Measurements from ENCODE around the gene MAPT.

DNA sequence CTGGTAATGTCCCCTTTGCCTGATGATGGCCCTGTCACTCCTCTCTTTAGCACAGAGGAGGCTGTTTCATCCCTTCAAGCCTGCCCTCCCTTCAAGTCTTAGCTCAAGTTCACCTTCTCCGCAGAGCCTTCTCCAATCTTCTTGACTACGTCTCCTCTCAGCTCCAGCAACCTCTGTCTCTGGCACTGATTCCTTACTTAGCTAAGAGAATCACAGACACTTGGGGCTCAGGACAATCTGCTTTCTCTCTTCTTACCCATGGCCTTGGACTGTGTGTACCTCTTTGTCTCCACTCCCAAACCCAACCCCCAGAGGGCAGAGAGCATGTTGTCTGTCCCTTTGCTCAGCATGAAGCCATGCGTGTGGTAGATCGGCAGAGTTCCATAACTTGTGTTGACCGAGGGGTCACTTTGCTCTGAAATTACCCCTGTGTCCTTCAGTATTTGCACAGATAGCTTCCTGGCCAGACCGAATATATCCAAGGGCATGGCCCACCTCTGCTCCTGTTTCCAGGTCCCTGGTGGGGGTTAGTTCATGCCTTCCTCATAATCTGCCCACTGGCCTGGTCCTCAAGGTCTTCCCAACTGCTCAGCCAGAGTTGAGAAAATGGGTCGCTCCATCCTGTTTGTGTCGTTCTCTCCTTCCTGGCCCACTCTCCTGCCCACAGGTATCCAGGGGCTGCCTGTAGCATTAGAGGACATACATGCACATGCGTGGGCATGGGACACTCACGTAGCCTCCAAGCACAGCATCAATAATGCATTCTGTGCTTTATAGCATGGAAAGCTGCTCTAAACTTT, 41.6 kb downstream of the MAPT start:
- TF ChIP-seq, protein P1, sequence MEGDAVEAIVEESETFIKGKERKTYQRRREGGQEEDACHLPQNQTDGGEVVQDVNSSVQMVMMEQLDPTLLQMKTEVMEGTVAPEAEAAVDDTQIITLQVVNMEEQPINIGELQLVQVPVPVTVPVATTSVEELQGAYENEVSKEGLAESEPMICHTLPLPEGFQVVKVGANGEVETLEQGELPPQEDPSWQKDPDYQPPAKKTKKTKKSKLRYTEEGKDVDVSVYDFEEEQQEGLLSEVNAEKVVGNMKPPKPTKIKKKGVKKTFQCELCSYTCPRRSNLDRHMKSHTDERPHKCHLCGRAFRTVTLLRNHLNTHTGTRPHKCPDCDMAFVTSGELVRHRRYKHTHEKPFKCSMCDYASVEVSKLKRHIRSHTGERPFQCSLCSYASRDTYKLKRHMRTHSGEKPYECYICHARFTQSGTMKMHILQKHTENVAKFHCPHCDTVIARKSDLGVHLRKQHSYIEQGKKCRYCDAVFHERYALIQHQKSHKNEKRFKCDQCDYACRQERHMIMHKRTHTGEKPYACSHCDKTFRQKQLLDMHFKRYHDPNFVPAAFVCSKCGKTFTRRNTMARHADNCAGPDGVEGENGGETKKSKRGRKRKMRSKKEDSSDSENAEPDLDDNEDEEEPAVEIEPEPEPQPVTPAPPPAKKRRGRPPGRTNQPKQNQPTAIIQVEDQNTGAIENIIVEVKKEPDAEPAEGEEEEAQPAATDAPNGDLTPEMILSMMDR (conservative IDR thresholded peaks at IDR 0.05), result no peak
- no peak for TF ChIP-seq ZFX (IDR thresholded peaks at IDR 0.05)
